ENCODE measurements around the gene HSPB7.
"Not testable (repeated sequence)": the region's sequence is repeated elsewhere in the genome, so short reads cannot be mapped to it uniquely, and the experiment has no call there.

Gene HSPB7

DNA sequence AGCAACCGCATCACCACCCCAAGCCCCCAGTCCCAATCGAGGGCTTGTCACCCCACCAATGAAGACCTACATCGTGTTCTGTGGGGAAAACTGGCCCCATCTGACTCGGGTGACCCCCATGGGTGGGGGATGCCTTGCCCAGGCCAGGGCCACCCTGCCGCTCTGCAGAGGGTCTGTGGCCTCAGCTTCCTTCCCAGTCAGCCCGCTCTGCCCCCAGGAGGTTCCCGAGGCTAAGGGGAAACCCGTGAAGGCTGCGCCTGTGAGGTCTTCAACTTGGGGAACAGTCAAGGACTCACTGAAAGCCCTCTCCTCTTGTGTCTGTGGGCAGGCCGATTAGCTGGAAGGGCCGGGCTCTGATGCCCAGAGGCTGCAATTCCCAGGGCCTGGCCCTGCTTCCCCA lies 11.8 kb downstream of the HSPB7 start:
- Histone ChIP-seq H3K4me1 (ENCODE audit: low read depth, poor library complexity, severe bottlenecking) (no peaks in the 10 kb centered on the region), H3K36me3 (ENCODE audit: insufficient read depth) (no peaks in the 10 kb centered on the region), H2AFZ (ENCODE audit: low read depth) (no peak overlapping the region), H3K27me3 (ENCODE audit: insufficient read depth, low read depth) (no peaks in the 10 kb centered on the region), H3K4me2 (no peak overlapping the region), H3K9ac (no peak overlapping the region), H3K4me3 (IDR thresholded peaks at IDR 0.05; ENCODE audit: insufficient read depth, low read depth, low read length) (no peak overlapping the region), H3K79me2 (ENCODE audit: insufficient read depth, low read depth) (no peaks in the 10 kb centered on the region), H3K27ac (no peak overlapping the region), H4K20me1 (ENCODE audit: insufficient read depth) (no peaks in the 10 kb centered on the region)
- TF ChIP-seq, protein P1, sequence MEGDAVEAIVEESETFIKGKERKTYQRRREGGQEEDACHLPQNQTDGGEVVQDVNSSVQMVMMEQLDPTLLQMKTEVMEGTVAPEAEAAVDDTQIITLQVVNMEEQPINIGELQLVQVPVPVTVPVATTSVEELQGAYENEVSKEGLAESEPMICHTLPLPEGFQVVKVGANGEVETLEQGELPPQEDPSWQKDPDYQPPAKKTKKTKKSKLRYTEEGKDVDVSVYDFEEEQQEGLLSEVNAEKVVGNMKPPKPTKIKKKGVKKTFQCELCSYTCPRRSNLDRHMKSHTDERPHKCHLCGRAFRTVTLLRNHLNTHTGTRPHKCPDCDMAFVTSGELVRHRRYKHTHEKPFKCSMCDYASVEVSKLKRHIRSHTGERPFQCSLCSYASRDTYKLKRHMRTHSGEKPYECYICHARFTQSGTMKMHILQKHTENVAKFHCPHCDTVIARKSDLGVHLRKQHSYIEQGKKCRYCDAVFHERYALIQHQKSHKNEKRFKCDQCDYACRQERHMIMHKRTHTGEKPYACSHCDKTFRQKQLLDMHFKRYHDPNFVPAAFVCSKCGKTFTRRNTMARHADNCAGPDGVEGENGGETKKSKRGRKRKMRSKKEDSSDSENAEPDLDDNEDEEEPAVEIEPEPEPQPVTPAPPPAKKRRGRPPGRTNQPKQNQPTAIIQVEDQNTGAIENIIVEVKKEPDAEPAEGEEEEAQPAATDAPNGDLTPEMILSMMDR (conservative IDR thresholded peaks at IDR 0.05; ENCODE audit: low read depth, low read length) = no peak

GRCh38 chr1:16005597-16005996 lies 12.2 kb downstream of the HSPB7 start:
- H3K36me3 ChIP-seq (ENCODE audit: insufficient read depth) = no peaks in the 10 kb centered on the region
- no peak overlapping the region for H3K9ac ChIP-seq
- no peak overlapping the region for H3K27ac ChIP-seq
- H3K4me1 ChIP-seq (ENCODE audit: low read depth, poor library complexity, severe bottlenecking) = no peaks in the 10 kb centered on the region
- H4K20me1 ChIP-seq (ENCODE audit: insufficient read depth) = no peaks in the 10 kb centered on the region
- TF ChIP-seq, protein P1 (conservative IDR thresholded peaks at IDR 0.05; ENCODE audit: low read depth, low read length) = no peak
- no peak overlapping the region for H3K4me2 ChIP-seq
- no peak overlapping the region for H3K4me3 ChIP-seq (IDR thresholded peaks at IDR 0.05; ENCODE audit: insufficient read depth, low read depth, low read length)
- H3K27me3 ChIP-seq (ENCODE audit: insufficient read depth, low read depth) = no peaks in the 10 kb centered on the region
- no peaks in the 10 kb centered on the region for H3K79me2 ChIP-seq (ENCODE audit: insufficient read depth, low read depth)
- no peak overlapping the region for H2AFZ ChIP-seq (ENCODE audit: low read depth)

GRCh38 chr1:16001274-16001673 lies 16.6 kb downstream of the HSPB7 start:
- H3K79me2 ChIP-seq (ENCODE audit: insufficient read depth, low read depth); H3K4me2 ChIP-seq; H3K36me3 ChIP-seq (ENCODE audit: insufficient read depth); H2AFZ ChIP-seq (ENCODE audit: low read depth); H3K27me3 ChIP-seq (ENCODE audit: insufficient read depth, low read depth); H3K4me3 ChIP-seq (IDR thresholded peaks at IDR 0.05; ENCODE audit: insufficient read depth, low read depth, low read length); H4K20me1 ChIP-seq (ENCODE audit: insufficient read depth); H3K9ac ChIP-seq; H3K27ac ChIP-seq; H3K4me1 ChIP-seq (ENCODE audit: low read depth, poor library complexity, severe bottlenecking): not testable (repeated sequence)

- Histone ChIP-seq H3K36me3 (ENCODE audit: insufficient read depth) (no peaks in the 10 kb centered on the region), H4K20me1 (ENCODE audit: insufficient read depth) (no peaks in the 10 kb centered on the region), H3K27me3 (ENCODE audit: insufficient read depth, low read depth) (no peaks in the 10 kb centered on the region; the same call in 1 of the 2 replicates), H3K4me2 (no peak overlapping the region), H3K79me2 (ENCODE audit: insufficient read depth, low read depth) (no peaks in the 10 kb centered on the region), H3K4me1 (ENCODE audit: low read depth, poor library complexity, severe bottlenecking) (no peaks in the 10 kb centered on the region), H3K4me3 (IDR thresholded peaks at IDR 0.05; ENCODE audit: insufficient read depth, low read depth, low read length) (no peak overlapping the region), H3K9ac (no peak overlapping the region), H3K27ac (no peak overlapping the region), H2AFZ (ENCODE audit: low read depth) (no peak overlapping the region)
- TF ChIP-seq, protein P1 (conservative IDR thresholded peaks at IDR 0.05; ENCODE audit: low read depth, low read length) = no peak
Measured at GRCh38 chr1:15998929-15999328, 18.9 kb downstream of the HSPB7 start.

GRCh38 chr1:15997637-15998280 lies 20.1 kb downstream of the HSPB7 start:
- H3K36me3 ChIP-seq (ENCODE audit: insufficient read depth) = no peaks in the 10 kb centered on the region
- no peaks in the 10 kb centered on the region for H3K79me2 ChIP-seq (ENCODE audit: insufficient read depth, low read depth)
- no peaks in the 10 kb centered on the region; the same call in 1 of the 2 replicates for H3K27me3 ChIP-seq (ENCODE audit: insufficient read depth, low read depth)
- H3K4me2 ChIP-seq = no peak overlapping the region
- TF ChIP-seq, protein P1 (conservative IDR thresholded peaks at IDR 0.05; ENCODE audit: low read depth, low read length) = no peak
- H3K4me3 ChIP-seq (IDR thresholded peaks at IDR 0.05; ENCODE audit: insufficient read depth, low read depth, low read length) = no peak overlapping the region
- H3K27ac ChIP-seq = no peak overlapping the region
- H2AFZ ChIP-seq (ENCODE audit: low read depth) = no peak overlapping the region
- no peak overlapping the region for H3K9ac ChIP-seq
- no peaks in the 10 kb centered on the region for H3K4me1 ChIP-seq (ENCODE audit: low read depth, poor library complexity, severe bottlenecking)
- no peaks in the 10 kb centered on the region for H4K20me1 ChIP-seq (ENCODE audit: insufficient read depth)

Measured in KMS-11 (cell line).